ENCODE results near the gene IFNLR1.

Gene IFNLR1

GRCh38 chr1:24189528-24189927 is 2.4 kb upstream of the IFNLR1 start:
- no peak overlapping the region for H3K4me3 ChIP-seq (replicated peaks; ENCODE audit: low read depth, low read length)
- no peak for DNase-seq (ENCODE audit: extremely low read depth, low read depth)
- TF ChIP-seq, protein P1, sequence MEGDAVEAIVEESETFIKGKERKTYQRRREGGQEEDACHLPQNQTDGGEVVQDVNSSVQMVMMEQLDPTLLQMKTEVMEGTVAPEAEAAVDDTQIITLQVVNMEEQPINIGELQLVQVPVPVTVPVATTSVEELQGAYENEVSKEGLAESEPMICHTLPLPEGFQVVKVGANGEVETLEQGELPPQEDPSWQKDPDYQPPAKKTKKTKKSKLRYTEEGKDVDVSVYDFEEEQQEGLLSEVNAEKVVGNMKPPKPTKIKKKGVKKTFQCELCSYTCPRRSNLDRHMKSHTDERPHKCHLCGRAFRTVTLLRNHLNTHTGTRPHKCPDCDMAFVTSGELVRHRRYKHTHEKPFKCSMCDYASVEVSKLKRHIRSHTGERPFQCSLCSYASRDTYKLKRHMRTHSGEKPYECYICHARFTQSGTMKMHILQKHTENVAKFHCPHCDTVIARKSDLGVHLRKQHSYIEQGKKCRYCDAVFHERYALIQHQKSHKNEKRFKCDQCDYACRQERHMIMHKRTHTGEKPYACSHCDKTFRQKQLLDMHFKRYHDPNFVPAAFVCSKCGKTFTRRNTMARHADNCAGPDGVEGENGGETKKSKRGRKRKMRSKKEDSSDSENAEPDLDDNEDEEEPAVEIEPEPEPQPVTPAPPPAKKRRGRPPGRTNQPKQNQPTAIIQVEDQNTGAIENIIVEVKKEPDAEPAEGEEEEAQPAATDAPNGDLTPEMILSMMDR (IDR thresholded peaks at IDR 0.05; ENCODE audit: low read depth, low read length, missing control alignments): no peak

DNA sequence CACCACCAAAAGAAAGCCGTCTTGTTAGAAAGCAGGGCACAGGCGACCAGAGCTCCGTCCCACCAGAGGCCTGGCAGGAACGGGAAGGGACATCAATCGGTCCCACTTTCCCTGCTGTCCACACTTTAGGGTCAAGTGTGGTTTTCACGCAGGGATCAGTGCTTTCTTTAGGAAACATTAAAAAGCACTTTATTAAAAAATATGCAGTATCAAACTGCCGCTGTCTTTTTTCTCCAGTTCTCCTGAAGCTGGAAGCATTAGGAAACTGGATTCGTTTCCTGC is 437 bp downstream of the IFNLR1 start:
- TF ChIP-seq, protein P1 (IDR thresholded peaks at IDR 0.05; ENCODE audit: low read depth, low read length, missing control alignments): no peak
- no peak for DNase-seq (ENCODE audit: extremely low read depth, low read depth)
- H3K4me3 ChIP-seq (replicated peaks; ENCODE audit: low read depth, low read length): peak overlapping the region; percentile 34

GRCh38 chr1:24186031-24186710 is 918 bp downstream of the IFNLR1 start:
- DNase-seq (ENCODE audit: extremely low read depth, low read depth): no peak
- TF ChIP-seq, protein P1 (IDR thresholded peaks at IDR 0.05; ENCODE audit: low read depth, low read length, missing control alignments): no peak
- no peak overlapping the region for H3K4me3 ChIP-seq (replicated peaks; ENCODE audit: low read depth, low read length)

DNA sequence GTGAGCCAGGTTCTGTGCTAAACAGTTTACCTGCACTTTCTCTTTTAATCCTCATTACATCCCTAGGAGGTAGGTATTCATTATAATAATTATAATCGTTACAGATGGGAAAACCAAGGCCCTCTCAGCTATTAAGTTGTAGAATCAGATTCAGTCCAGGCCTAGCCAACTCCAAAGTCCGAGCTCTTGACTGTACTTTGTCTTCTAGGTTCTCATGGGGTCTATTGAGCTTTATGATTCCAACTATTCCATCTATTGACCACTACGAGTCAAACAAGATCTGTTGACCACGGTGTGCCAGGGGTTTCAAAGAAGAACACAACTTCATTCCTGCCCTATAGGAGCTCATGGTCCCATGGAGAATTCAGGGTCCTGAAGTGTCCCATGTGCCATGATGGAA is 2.0 kb downstream of the IFNLR1 start:
- no peak for DNase-seq (ENCODE audit: extremely low read depth, low read depth)
- TF ChIP-seq, protein P1 (IDR thresholded peaks at IDR 0.05; ENCODE audit: low read depth, low read length, missing control alignments): no peak
- no peak overlapping the region for H3K4me3 ChIP-seq (replicated peaks; ENCODE audit: low read depth, low read length)

GRCh38 chr1:24182061-24182460 is 5.0 kb downstream of the IFNLR1 start:
- no peak for DNase-seq (ENCODE audit: extremely low read depth, low read depth)
- no peak overlapping the region for H3K4me3 ChIP-seq (replicated peaks; ENCODE audit: low read depth, low read length)
- TF ChIP-seq, protein P1 (IDR thresholded peaks at IDR 0.05; ENCODE audit: low read depth, low read length, missing control alignments): no peak

GRCh38 chr1:24181619-24182018 is 5.5 kb downstream of the IFNLR1 start:
- no peak for DNase-seq (ENCODE audit: extremely low read depth, low read depth)
- TF ChIP-seq, protein P1 (IDR thresholded peaks at IDR 0.05; ENCODE audit: low read depth, low read length, missing control alignments): no peak
- H3K4me3 ChIP-seq (replicated peaks; ENCODE audit: low read depth, low read length): no peak overlapping the region

GRCh38 chr1:24180676-24181075 is 6.4 kb downstream of the IFNLR1 start:
- TF ChIP-seq, protein P1 (IDR thresholded peaks at IDR 0.05; ENCODE audit: low read depth, low read length, missing control alignments): no peak
- H3K4me3 ChIP-seq (replicated peaks; ENCODE audit: low read depth, low read length): no peak overlapping the region
- DNase-seq (ENCODE audit: extremely low read depth, low read depth): no peak

All from HFF-Myc (cell line).